ENCODE measurements around the gene STOML1. TPM values are rescaled to one million over a fixed set of nuclear protein-coding genes. Genes with fewer than 3 reads are reported as not detected.

The STOML1 gene
- total RNA-seq, 4 donors from 2014 or later: 16.6 to 29.1 (median 21.5) TPM

DNA sequence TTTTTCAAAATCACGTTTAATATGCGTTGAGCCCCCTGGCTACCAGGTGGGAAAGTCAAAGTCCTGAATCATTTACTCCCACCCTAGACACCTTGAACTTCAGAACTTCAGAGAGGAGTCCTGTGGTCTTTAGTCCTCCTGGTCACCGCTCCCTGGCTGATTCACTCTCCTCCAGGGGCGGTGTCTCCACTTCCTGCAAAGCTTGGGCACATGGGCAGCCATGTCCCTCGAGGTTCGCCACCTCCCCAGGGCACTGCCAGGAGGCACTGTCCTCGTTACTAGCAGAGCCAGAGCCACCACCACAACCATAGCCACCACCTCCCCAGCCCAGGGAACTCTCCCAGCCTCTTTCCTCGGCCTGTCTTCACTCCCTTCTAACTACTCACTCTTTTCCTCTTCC lies 34.8 kb downstream of the STOML1 start:
- H3K9me3 ChIP-seq: no peaks in the 10 kb centered on the region
- peaks cover 0 to 32% (median 10%) of the 10 kb centered on the region in 4 donors for H3K4me1 ChIP-seq
- TF ChIP-seq POLR2A (IDR thresholded peaks at IDR 0.05): no peak
- WGBS, 2 donors: 77 to 83% methylated on average over 8 of the region's 8 CpGs
- DNase-seq (ENCODE audit: low spot score in 2 of 2): no peak
- no peak overlapping the region for H3K27ac ChIP-seq
- no peaks in the 10 kb centered on the region for H3K27me3 ChIP-seq
- no peak overlapping the region for H3K4me3 ChIP-seq
- H3K36me3 ChIP-seq: no peaks in the 10 kb centered on the region

DNA sequence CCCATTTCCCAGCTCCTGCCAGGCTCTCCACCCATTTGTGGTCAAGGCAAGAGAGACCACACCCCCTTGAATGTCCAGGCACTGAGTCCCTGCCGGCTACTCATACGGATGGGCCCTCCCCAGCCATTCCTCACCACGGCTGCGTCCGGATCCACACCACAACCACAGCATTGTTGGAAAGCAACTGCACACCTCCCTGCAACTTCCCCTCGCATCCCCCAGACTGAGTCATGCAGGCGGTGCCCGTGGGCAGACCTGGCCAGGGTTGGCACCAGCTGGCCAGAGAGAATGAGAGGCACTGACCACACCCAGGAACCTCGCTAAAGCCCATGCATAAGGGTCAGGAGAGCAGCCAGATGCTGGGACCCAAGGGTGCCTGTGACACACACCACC lies 35.4 kb downstream of the STOML1 start:
- Histone ChIP-seq H3K36me3 (no peaks in the 10 kb centered on the region), H3K4me3 (no peak overlapping the region), H3K27me3 (no peaks in the 10 kb centered on the region), H3K9me3 (no peaks in the 10 kb centered on the region), H3K4me1 (peaks cover 0 to 37% (median 16%) of the 10 kb centered on the region in 4 donors), H3K27ac (peak overlapping the region in 1 of 4 donors; percentile 29)
- TF ChIP-seq EP300 (IDR thresholded peaks at IDR 0.05): no peak
- no peak for TF ChIP-seq POLR2A (IDR thresholded peaks at IDR 0.05)
- TF ChIP-seq, protein P1, sequence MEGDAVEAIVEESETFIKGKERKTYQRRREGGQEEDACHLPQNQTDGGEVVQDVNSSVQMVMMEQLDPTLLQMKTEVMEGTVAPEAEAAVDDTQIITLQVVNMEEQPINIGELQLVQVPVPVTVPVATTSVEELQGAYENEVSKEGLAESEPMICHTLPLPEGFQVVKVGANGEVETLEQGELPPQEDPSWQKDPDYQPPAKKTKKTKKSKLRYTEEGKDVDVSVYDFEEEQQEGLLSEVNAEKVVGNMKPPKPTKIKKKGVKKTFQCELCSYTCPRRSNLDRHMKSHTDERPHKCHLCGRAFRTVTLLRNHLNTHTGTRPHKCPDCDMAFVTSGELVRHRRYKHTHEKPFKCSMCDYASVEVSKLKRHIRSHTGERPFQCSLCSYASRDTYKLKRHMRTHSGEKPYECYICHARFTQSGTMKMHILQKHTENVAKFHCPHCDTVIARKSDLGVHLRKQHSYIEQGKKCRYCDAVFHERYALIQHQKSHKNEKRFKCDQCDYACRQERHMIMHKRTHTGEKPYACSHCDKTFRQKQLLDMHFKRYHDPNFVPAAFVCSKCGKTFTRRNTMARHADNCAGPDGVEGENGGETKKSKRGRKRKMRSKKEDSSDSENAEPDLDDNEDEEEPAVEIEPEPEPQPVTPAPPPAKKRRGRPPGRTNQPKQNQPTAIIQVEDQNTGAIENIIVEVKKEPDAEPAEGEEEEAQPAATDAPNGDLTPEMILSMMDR (IDR thresholded peaks at IDR 0.05): no peak
- DNase-seq (ENCODE audit: low spot score in 2 of 2): no peak
- 36 to 41% methylated on average over 9 of the region's 9 CpGs for WGBS, 2 donors

DNA sequence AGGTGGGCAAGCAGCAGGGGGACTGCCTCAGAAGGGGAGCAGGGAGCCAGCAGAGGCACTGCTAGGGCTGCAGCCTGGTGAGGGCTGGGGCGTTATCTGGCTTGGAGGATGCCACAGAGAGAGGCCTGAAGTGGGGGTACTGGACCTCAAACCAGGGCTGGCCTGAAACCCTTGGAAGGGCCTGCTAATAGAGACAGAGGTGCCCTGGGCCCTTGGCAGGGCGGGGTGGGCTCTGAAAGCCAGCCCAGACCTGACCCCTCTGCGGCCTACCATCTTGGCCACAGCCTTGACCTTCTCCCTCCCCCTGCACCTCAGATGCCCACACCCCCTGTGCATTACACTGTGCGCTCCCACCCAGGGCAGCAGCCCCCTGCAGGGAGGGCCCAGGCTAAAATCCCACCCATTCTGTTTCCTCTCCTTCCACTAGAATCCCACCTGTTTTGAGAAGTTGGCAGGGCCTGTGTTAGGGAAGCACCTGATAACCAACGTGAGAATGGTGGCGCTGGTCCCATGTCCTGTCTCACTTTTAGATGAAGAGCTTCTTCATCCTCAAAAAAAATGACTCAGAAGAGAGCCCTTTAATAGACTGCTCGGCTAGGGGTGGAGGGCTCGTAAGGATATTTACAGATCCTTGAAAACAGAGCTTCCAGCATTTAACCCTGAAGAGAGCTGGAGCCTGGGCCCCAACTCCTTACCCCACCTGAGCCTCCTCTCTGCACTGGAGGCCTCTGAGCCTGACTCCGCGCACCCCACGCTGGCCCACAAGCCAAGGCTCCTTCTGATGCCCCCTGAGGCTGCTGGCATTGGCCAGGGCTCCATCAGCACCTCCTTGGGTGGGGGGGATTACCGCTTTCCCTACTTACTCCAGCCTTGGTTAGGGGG lies 36.0 kb downstream of the STOML1 start:
- 82 to 87% methylated on average over 12 of the region's 12 CpGs for WGBS, 2 donors
- Histone ChIP-seq H3K4me1 (peaks cover 0 to 44% (median 22%) of the 10 kb centered on the region in 4 donors), H3K27ac (peak overlapping the region in 1 of 4 donors; percentile 29), H3K36me3 (no peaks in the 10 kb centered on the region), H3K27me3 (no peaks in the 10 kb centered on the region), H3K9me3 (no peaks in the 10 kb centered on the region), H3K4me3 (no peak overlapping the region)
- no peak for DNase-seq (ENCODE audit: low spot score in 2 of 2)
- TF ChIP-seq, protein P1 (IDR thresholded peaks at IDR 0.05): no peak
- TF ChIP-seq EP300 (IDR thresholded peaks at IDR 0.05) (no peak), POLR2A (IDR thresholded peaks at IDR 0.05) (no peak)

DNA sequence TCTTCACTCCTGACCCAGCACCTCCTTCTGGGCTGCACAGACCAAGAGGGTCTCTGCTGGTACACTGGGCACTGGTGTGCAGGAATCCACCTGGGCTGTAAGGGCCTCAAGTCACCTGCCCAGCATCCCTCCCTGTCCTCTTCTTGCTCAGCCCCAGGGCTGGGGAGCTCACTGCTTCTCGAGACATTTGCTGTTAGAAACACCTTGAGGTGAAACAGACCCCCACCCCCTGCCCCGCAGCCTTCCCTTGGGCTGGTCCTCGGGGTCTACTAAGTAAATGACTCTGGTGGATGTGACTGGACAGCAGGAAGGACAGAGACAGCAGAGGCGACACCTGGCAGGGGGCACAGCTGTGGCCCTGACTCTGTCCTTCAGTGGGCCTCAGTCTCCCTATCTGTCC lies 36.8 kb downstream of the STOML1 start:
- 86 to 89% methylated on average over 4 of the region's 4 CpGs for WGBS, 2 donors
- no peak overlapping the region for H3K4me3 ChIP-seq
- no peaks in the 10 kb centered on the region for H3K27me3 ChIP-seq
- H3K4me1 ChIP-seq: peaks cover 0 to 51% (median 28%) of the 10 kb centered on the region in 4 donors
- no peaks in the 10 kb centered on the region for H3K9me3 ChIP-seq
- TF ChIP-seq, protein P1 (IDR thresholded peaks at IDR 0.05): no peak
- TF ChIP-seq EP300 (IDR thresholded peaks at IDR 0.05): no peak
- TF ChIP-seq POLR2A (IDR thresholded peaks at IDR 0.05): no peak
- H3K27ac ChIP-seq: no peak overlapping the region
- no peak for DNase-seq (ENCODE audit: low spot score in 2 of 2)
- H3K36me3 ChIP-seq: no peaks in the 10 kb centered on the region

DNA sequence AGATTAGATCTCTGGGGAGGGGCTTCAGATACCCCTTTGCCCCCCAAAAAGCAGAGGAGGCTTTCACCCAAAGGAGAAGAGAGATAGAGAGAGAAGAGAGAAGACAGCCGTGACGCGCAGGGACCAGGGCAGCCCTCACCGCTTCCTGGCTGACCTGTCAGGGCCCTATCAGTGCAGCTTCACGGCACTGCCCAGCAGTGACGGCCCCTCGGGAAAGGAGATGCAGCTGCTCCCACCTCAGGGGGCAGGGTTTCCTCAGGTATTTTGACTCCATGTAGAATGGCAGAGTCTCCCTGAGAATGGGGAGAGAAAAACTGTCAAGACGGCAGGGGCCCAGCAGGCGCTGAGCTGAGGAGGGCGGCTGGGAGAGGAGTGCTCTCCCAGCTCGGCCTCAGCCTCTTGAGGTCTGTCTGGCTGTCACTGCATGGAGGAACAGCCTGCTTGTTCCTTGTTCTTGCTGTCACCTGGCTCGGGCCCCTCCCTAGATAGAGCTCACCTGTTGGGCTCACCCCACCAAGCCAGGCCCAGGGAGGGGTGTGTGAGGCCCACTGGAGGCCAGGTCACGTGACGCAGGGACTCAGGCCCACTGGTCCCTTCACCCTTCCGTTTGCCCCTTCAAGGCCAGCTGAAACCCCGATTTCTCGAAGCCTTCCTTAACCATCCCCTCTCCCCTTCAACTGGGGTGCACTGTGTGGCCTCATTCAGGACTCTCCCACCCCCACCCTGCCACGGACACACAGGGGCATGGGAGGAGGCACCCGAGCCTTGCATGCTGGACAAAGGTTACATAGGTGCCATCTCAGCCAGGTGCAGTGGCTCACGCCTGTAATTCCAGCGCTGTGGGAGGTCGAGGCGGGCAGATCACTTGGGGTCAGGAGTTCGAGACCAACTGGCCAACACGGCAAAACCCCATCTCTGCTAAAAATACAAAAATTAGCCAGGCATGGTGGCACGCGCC lies 37.6 kb downstream of the STOML1 start:
- no peak overlapping the region for H3K4me3 ChIP-seq
- no peaks in the 10 kb centered on the region for H3K27me3 ChIP-seq
- H3K9me3 ChIP-seq: no peaks in the 10 kb centered on the region
- DNase-seq (ENCODE audit: low spot score in 2 of 2): no peak
- H3K27ac ChIP-seq: peak overlapping the region in 1 of 4 donors; percentile 96
- 89% methylated on average over 24 to 27 of the region's 27 CpGs for WGBS, 2 donors
- H3K4me1 ChIP-seq: peaks cover 0 to 56% (median 28%) of the 10 kb centered on the region in 4 donors
- no peaks in the 10 kb centered on the region for H3K36me3 ChIP-seq
- no peak for TF ChIP-seq POLR2A (IDR thresholded peaks at IDR 0.05)
- no peak for TF ChIP-seq EP300 (IDR thresholded peaks at IDR 0.05)
- TF ChIP-seq, protein P1 (IDR thresholded peaks at IDR 0.05): no peak
